ENCODE results near the gene ERFL.

GRCh38 chr19:41896581-41896942 lies 31.7 kb downstream of the ERFL start:
- TF ChIP-seq POLR2A (IDR thresholded peaks at IDR 0.05; ENCODE audit: low read depth) (no peak), CTCF (IDR thresholded peaks at IDR 0.05) (no peak), EP300 (IDR thresholded peaks at IDR 0.05) (no peak), POLR2AphosphoS5 (IDR thresholded peaks at IDR 0.05) (no peak)

Measured in esophagus muscularis mucosa (tissue), 4 donors.